Activated CD8-positive, alpha-beta T cell treated with anti-CD3 and anti-CD28 coated beads for 36 hours (primary cell): ENCODE data around the gene RASL10B. TPM values are rescaled to one million over a fixed set of nuclear protein-coding genes. Genes with fewer than 3 reads are reported as not detected.

Experiments used
- ATAC-seq: fragments of 200-7000 bp; cut with Tn5 transposase; one replicate; pipeline ENCODE4 v1.10.0; 2021; ENCODE audit warnings: mild to moderate bottlenecking, moderate library complexity
- CTCF ChIA-PET: fragments of 350-600 bp; sonication (Branson Sonifier 250); formaldehyde crosslinking; loops from one replicate; lab custom pipeline; 2021; ENCODE audit warnings: antibody characterized with exemption; lab: Charles Lee
- POLR2A ChIA-PET: fragments of 350-600 bp; sonication (Branson Sonifier 250); formaldehyde crosslinking; loops from one replicate; lab custom pipeline; 2021; ENCODE audit warnings: antibody characterized with exemption; lab: Charles Lee
- DNase-seq: peaks from one replicate; pipeline ENCODE4 v3.0.0-alpha.2; 2020
- H3K27ac Mint-ChIP-seq: one replicate; pipeline ENCODE4 v1.8.0; 2021; ENCODE audit warnings: mild to moderate bottlenecking, mixed read lengths
- H3K27me3 Mint-ChIP-seq: one replicate; pipeline ENCODE4 v1.8.0; 2021; ENCODE audit warnings: mixed read lengths
- H3K36me3 Mint-ChIP-seq: one replicate; pipeline ENCODE4 v1.8.0; 2021; ENCODE audit warnings: low read depth, mixed read lengths
- H3K4me1 Mint-ChIP-seq: one replicate; pipeline ENCODE4 v1.8.0; 2021; ENCODE audit warnings: low read depth, mixed read lengths
- H3K4me3 Mint-ChIP-seq: one replicate; pipeline ENCODE4 v1.8.0; 2021; ENCODE audit warnings: mild to moderate bottlenecking, moderate library complexity, mixed read lengths
- H3K9me3 Mint-ChIP-seq: one replicate; pipeline ENCODE4 v1.8.0; 2021; ENCODE audit warnings: mixed read lengths
- CTCF ChIP-seq: fragments of 200-600 bp; IDR thresholded peaks from one replicate; pipeline ENCODE4 v1.8.0; 2022; ENCODE audit warnings: antibody characterized with exemption, mild to moderate bottlenecking
- intact Hi-C: fragments of 100-400 bp; cut with micrococcal nuclease; formaldehyde crosslinking; loops from one replicate; pipeline ENCODE4 v1.10.0; 2022
- total RNA-seq, 2 experiments: library from RNA; stranded (reverse); gene quantifications; one replicate each; pipeline ENCODE4 v1.2.3, GENCODE V29; 2021

RASL10B gene
- total RNA-seq, 2 experiments from 2014 or later: 1.9 to 2.3 TPM

GRCh38 chr17:35708951-35709350 lies 22.5 kb upstream of the RASL10B start:
- H3K27ac Mint-ChIP-seq: peak overlapping the region; percentile 4
- ATAC-seq (no peak), DNase-seq (no peak)
- H3K27me3 Mint-ChIP-seq: no peaks in the 10 kb centered on the region
- no peaks in the 10 kb centered on the region for H3K9me3 Mint-ChIP-seq
- CTCF ChIA-PET: interaction anchor here (1.2 to 5.5 kb wide), 3 partner anchors 39 to 96 kb away, joined by 3 to 26 read pairs (median 4); no protein-coding TSS in a partner anchor
- TF ChIP-seq CTCF: no peak
- POLR2A ChIA-PET: no interaction called here
- intact Hi-C loops: no loop called here
- peaks cover 26% of the 10 kb centered on the region for H3K4me1 Mint-ChIP-seq
- no peak overlapping the region for H3K4me3 Mint-ChIP-seq
- peaks cover 22% of the 10 kb centered on the region for H3K36me3 Mint-ChIP-seq

- no peak for TF ChIP-seq CTCF
Observed at GRCh38 chr17:35709874-35710273, 21.6 kb upstream of the RASL10B start.

GRCh38 chr17:35710950-35711349 lies 20.5 kb upstream of the RASL10B start:
- TF ChIP-seq CTCF: no peak
- Mint-ChIP-seq H3K27ac (no peak overlapping the region), H3K4me3 (no peak overlapping the region), H3K36me3 (peaks cover 20% of the 10 kb centered on the region), H3K4me1 (peaks cover 26% of the 10 kb centered on the region), H3K27me3 (no peaks in the 10 kb centered on the region), H3K9me3 (no peaks in the 10 kb centered on the region)
- ChIA-PET CTCF (interaction anchor here (5.5 kb wide), 1 partner anchor 37 kb away, joined by 26 read pairs; no protein-coding TSS in a partner anchor), POLR2A (interaction anchor here (0.7 kb wide), 1 partner anchor 10 kb away, joined by 3 read pairs; no protein-coding TSS in a partner anchor)
- ATAC-seq (no peak), DNase-seq (no peak)
- intact Hi-C loops: no loop called here

More at GRCh38 chr17:35709874-35710273, 21.6 kb upstream of the RASL10B start:
- Mint-ChIP-seq H3K4me3 (no peak overlapping the region), H3K27ac (no peak overlapping the region), H3K27me3 (no peaks in the 10 kb centered on the region), H3K4me1 (peaks cover 26% of the 10 kb centered on the region), H3K9me3 (no peaks in the 10 kb centered on the region), H3K36me3 (peaks cover 20% of the 10 kb centered on the region)
- CTCF ChIA-PET: interaction anchor here (0.9 to 5.5 kb wide), 4 partner anchors 38 to 97 kb away, joined by 3 to 26 read pairs (median 4); no protein-coding TSS in a partner anchor
- POLR2A ChIA-PET: interaction anchor here (0.9 to 1.2 kb wide), 2 partner anchors 15 to 18 kb away, joined by 3 to 4 read pairs; no protein-coding TSS in a partner anchor
- DNase-seq (no peak), ATAC-seq (no peak)
- intact Hi-C loops: no loop called here

GRCh38 chr17:35713069-35713728 lies 18.2 kb upstream of the RASL10B start:
- TF ChIP-seq CTCF: no peak
- peaks cover 24% of the 10 kb centered on the region for H3K36me3 Mint-ChIP-seq

GRCh38 chr17:35714988-35715387 lies 16.5 kb upstream of the RASL10B start:
- DNase-seq: no peak
- intact Hi-C loops: no loop called here
- POLR2A ChIA-PET: no interaction called here
- CTCF ChIA-PET: no interaction called here
- Mint-ChIP-seq H3K36me3 (peaks cover 24% of the 10 kb centered on the region), H3K27ac (no peak overlapping the region), H3K27me3 (no peaks in the 10 kb centered on the region), H3K9me3 (no peaks in the 10 kb centered on the region), H3K4me3 (no peak overlapping the region), H3K4me1 (peaks cover 4% of the 10 kb centered on the region)
- ATAC-seq: no peak
- TF ChIP-seq CTCF: no peak

More at GRCh38 chr17:35713069-35713728, 18.2 kb upstream of the RASL10B start:
- no peaks in the 10 kb centered on the region for H3K9me3 Mint-ChIP-seq
- H3K4me3 Mint-ChIP-seq: no peak overlapping the region
- ATAC-seq (no peak), DNase-seq (no peak)
- peaks cover 14% of the 10 kb centered on the region for H3K4me1 Mint-ChIP-seq
- H3K27me3 Mint-ChIP-seq: no peaks in the 10 kb centered on the region
- ChIA-PET CTCF (interaction anchor here (1.5 to 5.5 kb wide), 3 partner anchors 10 to 51 kb away, joined by 3 to 26 read pairs (median 5); no protein-coding TSS in a partner anchor), POLR2A (no interaction called here)
- intact Hi-C loops: no loop called here
- H3K27ac Mint-ChIP-seq: no peak overlapping the region
